HG03457 (cell line): Measurements from ENCODE around the gene MS4A15.
"Not testable (repeated sequence)": the region's sequence is repeated elsewhere in the genome, so short reads cannot be mapped to it uniquely, and the experiment has no call there.

Experiments
- ATAC-seq: cut with Tn5 transposase; IDR thresholded peaks from one replicate; pipeline ENCODE4 v1.9.1; 2021; ENCODE audit warnings: moderate number of reproducible peaks; ENCODE audit not compliant: unreplicated experiment

MS4A15 gene

DNA sequence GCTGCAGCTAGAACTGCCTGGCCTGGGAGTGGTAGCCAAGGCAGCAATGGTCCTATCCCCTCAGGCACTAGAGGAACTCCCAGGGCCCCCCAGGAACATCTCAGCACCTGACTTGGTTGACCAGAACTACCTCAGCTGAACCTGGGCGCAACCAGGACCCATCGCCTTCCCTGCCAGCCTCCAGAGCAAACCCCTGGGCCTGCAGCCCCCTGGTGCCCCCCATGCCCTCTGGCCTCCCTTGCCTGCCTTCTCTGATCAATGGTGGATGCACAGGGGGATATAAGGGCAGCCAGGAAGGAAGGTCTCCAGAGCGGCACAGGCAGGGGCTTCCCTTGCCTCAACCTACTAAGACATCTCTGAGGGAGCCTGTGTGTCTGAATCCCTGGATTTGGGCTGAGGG lies 42.0 kb downstream of the MS4A15 start:
- no peak for ATAC-seq

DNA sequence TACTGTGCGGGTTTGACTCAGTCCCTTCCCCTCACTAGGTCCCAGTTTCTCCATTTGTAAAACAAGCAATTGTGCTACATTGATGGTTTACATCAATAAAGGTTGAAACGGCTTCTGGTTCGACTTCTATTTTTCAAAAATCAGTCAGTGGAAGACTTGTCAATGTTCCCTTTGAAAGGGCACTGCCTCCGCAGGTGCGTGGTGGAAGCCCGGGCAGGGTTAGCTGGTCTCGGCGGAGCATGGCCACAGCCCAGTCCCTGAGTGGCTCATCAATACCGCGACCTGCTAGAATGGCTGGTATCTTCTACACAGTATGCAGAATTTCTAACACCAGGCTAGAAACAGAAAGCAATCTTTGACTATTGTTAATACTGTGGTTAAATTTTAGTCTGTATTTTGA lies 44.5 kb downstream of the MS4A15 start:
- ATAC-seq = no peak

GRCh38 chr11:60803273-60803936 lies 46.7 kb downstream of the MS4A15 start:
- no peak for ATAC-seq

DNA sequence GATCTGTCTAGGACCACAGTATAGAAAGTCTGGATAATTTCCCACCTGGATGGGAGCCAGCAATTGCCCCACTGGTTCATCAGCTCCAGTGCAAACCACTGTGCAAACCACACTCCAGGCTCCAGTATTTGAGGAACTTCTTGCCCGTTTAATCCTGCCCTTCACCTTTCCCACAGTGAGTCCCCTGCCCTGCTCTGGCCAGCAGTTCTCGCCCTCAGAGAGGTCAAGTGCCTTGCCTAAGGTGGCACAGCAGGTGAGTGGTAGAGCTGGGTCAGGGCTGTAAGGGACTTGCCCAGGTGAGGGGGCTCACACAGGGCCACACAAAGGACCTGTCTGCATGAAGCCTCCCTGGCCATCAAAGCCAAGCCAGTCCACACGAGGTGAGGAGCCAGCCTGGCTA lies 52.6 kb downstream of the MS4A15 start:
- no peak for ATAC-seq

DNA sequence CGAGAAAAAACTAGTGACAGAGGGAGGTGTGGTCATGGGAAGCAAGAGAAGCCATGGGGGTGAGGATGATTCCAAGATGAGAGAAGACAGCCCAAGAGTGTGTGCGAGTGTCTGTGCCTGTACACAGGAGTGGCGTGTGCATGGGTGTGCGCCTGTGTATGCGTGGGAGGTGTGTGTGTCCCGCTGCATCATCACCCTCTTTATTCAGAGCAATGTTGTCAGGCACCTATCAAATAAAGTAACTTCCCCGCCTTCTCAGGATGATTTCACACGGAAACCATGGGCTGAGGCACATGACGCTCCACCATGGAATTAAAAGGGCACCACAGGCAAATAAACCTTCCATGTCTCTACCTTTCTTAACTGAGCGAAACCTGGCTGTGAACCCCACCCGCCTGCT lies 53.0 kb downstream of the MS4A15 start:
- ATAC-seq = no peak

GRCh38 chr11:60810151-60810550 lies 53.5 kb downstream of the MS4A15 start:
- ATAC-seq = no peak

GRCh38 chr11:60810569-60810968 lies 53.9 kb downstream of the MS4A15 start:
- ATAC-seq = no peak

GRCh38 chr11:60813324-60813723 lies 56.7 kb downstream of the MS4A15 start:
- ATAC-seq = no peak

- ATAC-seq = no peak
Observed at GRCh38 chr11:60814112-60814511, 57.4 kb downstream of the MS4A15 start.

DNA sequence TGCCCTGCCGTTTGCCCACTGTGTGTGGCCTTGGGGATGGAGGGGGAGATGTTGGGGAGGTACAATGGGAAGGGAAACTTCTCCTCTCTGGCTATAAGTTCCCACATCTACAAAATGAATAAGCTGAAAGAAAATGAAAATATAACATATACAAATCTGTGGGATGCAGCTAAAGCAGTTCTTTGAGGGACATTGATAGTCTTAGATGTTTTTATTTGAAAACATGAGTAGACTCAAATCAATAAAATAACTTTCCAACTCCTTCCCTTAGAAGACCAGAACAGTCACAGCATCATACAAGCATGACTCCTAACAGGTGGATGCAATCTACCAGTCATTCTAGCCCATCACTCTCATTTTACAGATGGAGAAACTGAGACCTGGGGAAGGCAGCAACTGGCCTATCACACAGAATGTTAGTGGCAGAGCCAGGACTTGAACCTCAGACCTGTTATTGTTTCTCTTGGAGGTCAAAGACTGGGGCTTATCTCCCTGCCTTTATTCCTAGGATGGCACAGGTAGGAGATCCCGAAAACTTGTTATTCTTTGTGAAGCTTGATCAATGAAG lies 60.0 kb downstream of the MS4A15 start:
- ATAC-seq = no peak

DNA sequence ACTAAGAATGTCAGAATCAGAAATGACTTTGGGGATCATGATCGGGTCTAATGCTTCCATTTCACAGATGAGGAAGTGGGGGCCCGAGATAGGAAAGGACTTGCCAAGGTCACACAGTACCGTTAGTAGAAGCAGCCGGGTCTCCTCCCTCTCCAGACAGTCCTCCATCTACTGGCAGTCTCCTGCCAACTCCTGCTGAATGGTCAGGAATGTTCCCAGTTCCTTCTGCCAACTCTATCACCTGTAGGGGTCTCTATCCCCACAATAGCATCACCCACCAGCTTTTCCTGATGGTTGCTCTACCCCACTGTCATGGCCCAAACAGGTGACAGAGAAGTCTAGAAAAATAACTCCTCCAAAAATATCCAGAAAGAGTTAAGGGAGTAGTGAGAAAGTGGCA lies 61.4 kb downstream of the MS4A15 start:
- no peak for ATAC-seq

DNA sequence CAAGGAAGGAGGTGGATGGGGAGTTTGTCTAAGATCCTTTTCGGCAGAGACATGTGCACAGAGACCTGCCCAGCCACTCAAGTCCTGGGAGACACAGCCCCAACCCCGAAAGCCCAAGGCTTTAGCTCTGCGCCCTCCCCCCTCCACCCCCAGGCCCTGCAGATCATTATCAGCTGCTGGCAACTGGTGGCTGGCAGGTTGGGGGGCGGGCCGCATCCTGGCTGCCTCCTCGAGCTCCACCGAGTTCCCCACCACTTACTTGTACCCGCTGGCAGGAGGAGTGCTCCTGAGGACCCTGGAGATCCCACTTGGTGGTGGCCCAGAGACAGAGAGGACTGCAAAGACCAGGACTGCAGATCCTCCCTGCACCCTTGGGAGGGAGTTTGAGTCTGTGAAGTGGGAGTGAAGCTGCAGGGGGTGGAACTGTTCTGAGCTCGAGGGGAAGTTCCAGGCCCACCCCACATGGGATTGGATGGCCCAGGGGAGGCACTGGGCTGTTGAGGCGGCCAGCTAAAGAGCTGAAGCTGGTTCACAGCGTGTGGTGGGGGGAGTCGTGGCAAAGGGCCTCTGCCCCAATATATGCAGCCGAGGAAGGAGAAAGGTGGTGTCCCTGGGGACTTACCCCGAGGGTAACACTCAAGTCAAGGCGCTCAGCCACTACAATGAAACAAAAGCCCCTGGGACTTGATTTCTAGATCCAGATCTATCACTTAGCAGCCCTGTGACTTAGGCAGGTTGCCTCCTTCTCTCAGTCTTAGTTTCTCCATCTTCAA lies 65.3 kb downstream of the MS4A15 start:
- no peak for ATAC-seq

GRCh38 chr11:60823745-60824306 lies 67.2 kb downstream of the MS4A15 start:
- not testable (repeated sequence) for ATAC-seq

- ATAC-seq = no peak
Observed at GRCh38 chr11:60825118-60825517, 68.5 kb downstream of the MS4A15 start.

GRCh38 chr11:60825790-60826189 lies 69.1 kb downstream of the MS4A15 start:
- ATAC-seq = no peak
